IMR-90 (cell line): ENCODE results near the gene GADL1. TPM values are rescaled to one million over a fixed set of nuclear protein-coding genes. Genes with fewer than 3 reads are reported as not detected.

Experiments
- ATAC-seq: fragments of 200-7000 bp; cut with Tn5 transposase; 2 replicates; pipeline ENCODE4 v1.9.1; 2020; ENCODE audit warnings: low read depth, mild to moderate bottlenecking, moderate library complexity
- Bru-seq: library from RNA; stranded (reverse); fragments of 400-500 nt; gene quantifications from one replicate; lab custom pipeline; 2021; lab: Mats Ljungman, UMichigan
- BruChase-seq, 2 experiments: library from RNA; stranded (reverse); fragments of 400-500 nt; gene quantifications; one replicate each; lab custom pipeline; 2021; lab: Mats Ljungman, UMichigan
- BruUV-seq: library from RNA; stranded (reverse); fragments of 400-500 nt; replicated peaks from 2 replicates; lab custom pipeline; 2021; lab: Mats Ljungman, UMichigan
- CTCF ChIA-PET: fragments of 300-600 bp; formaldehyde crosslinking; extraction: SDS; loops from one replicate; lab custom pipeline; 2021; ENCODE audit warnings: antibody characterized with exemption; lab: Yijun Ruan, JAX
- POLR2A ChIA-PET: fragments of 300-600 bp; sonication (Branson Sonifier 250); formaldehyde crosslinking; loops from one replicate; lab custom pipeline; 2022; ENCODE audit warnings: antibody characterized with exemption; ENCODE audit not compliant: unreplicated experiment; lab: Charles Lee
- DNase-seq: peaks from one replicate; pipeline ENCODE4 v3.0.0; 2013
- H2AFZ ChIP-seq: replicated peaks from 2 replicates; pipeline ENCODE3; 2013; ENCODE audit warnings: low read length, mild to moderate bottlenecking; ENCODE audit not compliant: poor library complexity
- H2AK5ac ChIP-seq: 2 replicates; pipeline ENCODE4 v1.6.1; 2013; ENCODE audit warnings: low read depth, low read length, inconsistent platforms
- H2AK9ac ChIP-seq: replicated peaks from 2 replicates; pipeline ENCODE3; 2013; ENCODE audit warnings: mild to moderate bottlenecking, low read depth, low read length, moderate library complexity; ENCODE audit not compliant: poor library complexity
- H2BK120ac ChIP-seq: 2 replicates; pipeline ENCODE4 v1.6.1; 2013; ENCODE audit warnings: low read depth, low read length, inconsistent platforms
- H2BK15ac ChIP-seq: 3 replicates; pipeline ENCODE4 v1.6.1; 2013; ENCODE audit warnings: low read depth, low read length, inconsistent platforms
- H2BK20ac ChIP-seq: 2 replicates; pipeline ENCODE4 v1.6.1; 2013; ENCODE audit warnings: low read depth, mild to moderate bottlenecking, inconsistent platforms, low read length, moderate library complexity
- H2BK5ac ChIP-seq: 2 replicates; pipeline ENCODE4 v1.6.1; 2013; ENCODE audit warnings: mild to moderate bottlenecking, low read depth, low read length, inconsistent platforms; ENCODE audit not compliant: poor library complexity, severe bottlenecking
- H3K14ac ChIP-seq: replicated peaks from 2 replicates; pipeline ENCODE4 v1.6.1; 2013; ENCODE audit warnings: low read depth, low read length, inconsistent platforms
- H3K18ac ChIP-seq: 2 replicates; pipeline ENCODE4 v1.6.1; 2013; ENCODE audit warnings: low read depth, low read length, control low read depth
- H3K23ac ChIP-seq: 2 replicates; pipeline ENCODE4 v1.6.1; 2013; ENCODE audit warnings: low read depth, low read length, inconsistent platforms
- H3K27ac ChIP-seq: 2 replicates; pipeline ENCODE4 v1.5.1; 2013; ENCODE audit warnings: mild to moderate bottlenecking, control low read depth, low read length; ENCODE audit not compliant: insufficient read depth
- H3K27me3 ChIP-seq: 2 replicates; pipeline ENCODE4 v1.6.1; 2013; ENCODE audit warnings: low read length; ENCODE audit not compliant: control insufficient read depth, insufficient read depth
- H3K36me3 ChIP-seq: 2 replicates; pipeline ENCODE4 v1.6.1; 2013; ENCODE audit warnings: low read length, mixed read lengths; ENCODE audit not compliant: control insufficient read depth, insufficient read depth
- H3K4ac ChIP-seq: 2 replicates; pipeline ENCODE4 v1.6.1; 2013; ENCODE audit warnings: low read depth, low read length, inconsistent platforms
- H3K4me1 ChIP-seq: 2 replicates; pipeline ENCODE4 v1.6.1; 2013; ENCODE audit warnings: low read length, mixed read lengths; ENCODE audit not compliant: control insufficient read depth, insufficient read depth
- H3K4me2 ChIP-seq: 2 replicates; pipeline ENCODE4 v1.6.1; 2013; ENCODE audit warnings: low read depth, mild to moderate bottlenecking, control low read depth, low read length, moderate library complexity
- H3K4me3 ChIP-seq: 2 replicates; pipeline ENCODE4 v1.5.1; 2013; ENCODE audit warnings: low read depth, mild to moderate bottlenecking, control low read depth, low read length, moderate library complexity; ENCODE audit not compliant: insufficient read depth
- H3K56ac ChIP-seq: 2 replicates; pipeline ENCODE4 v1.6.1; 2013; ENCODE audit warnings: low read length, inconsistent platforms; ENCODE audit not compliant: insufficient read depth; ENCODE audit errors: extremely low read depth
- H3K79me1 ChIP-seq, 2 experiments: 2 replicates each; pipeline ENCODE4 v1.6.1; 2013; ENCODE audit warnings: low read length in 2 of 2, inconsistent platforms in 1 of 2, low read depth in 1 of 2
- H3K9ac ChIP-seq: 2 replicates; pipeline ENCODE4 v1.6.1; 2013; ENCODE audit warnings: low read depth, low read length, control low read depth
- H3K9me1 ChIP-seq: 2 replicates; pipeline ENCODE4 v1.6.1; 2013; ENCODE audit warnings: low read length, inconsistent platforms; ENCODE audit not compliant: insufficient read depth
- H3K9me3 ChIP-seq: 2 replicates; pipeline ENCODE4 v1.6.1; 2013; ENCODE audit warnings: low read length; ENCODE audit not compliant: control insufficient read depth, insufficient read depth
- H4K20me1 ChIP-seq: 2 replicates; pipeline ENCODE4 v1.6.1; 2013; ENCODE audit warnings: low read length, inconsistent platforms; ENCODE audit not compliant: insufficient read depth
- H4K5ac ChIP-seq: 2 replicates; pipeline ENCODE4 v1.6.1; 2013; ENCODE audit warnings: mild to moderate bottlenecking, low read depth, low read length, control low read depth
- H4K8ac ChIP-seq, 2 experiments: 2 replicates each; pipeline ENCODE4 v1.6.1; 2013; ENCODE audit warnings: low read depth in 2 of 2, low read length in 2 of 2, control low read depth in 1 of 2, inconsistent platforms in 1 of 2
- H4K91ac ChIP-seq: 2 replicates; pipeline ENCODE4 v1.6.1; 2013; ENCODE audit warnings: low read depth, low read length, inconsistent platforms; ENCODE audit not compliant: insufficient read depth
- BHLHE40 ChIP-seq: fragments of 150-350 bp; IDR thresholded peaks from 2 replicates; pipeline ENCODE4 v1.6.1; 2016; ENCODE audit warnings: mild to moderate bottlenecking, low read depth, low read length
- MAFK ChIP-seq: IDR thresholded peaks from 2 replicates; pipeline ENCODE4 v1.6.1; 2012; ENCODE audit warnings: low read depth, low read length, improper control_type of control experiment
- MXI1 ChIP-seq: IDR thresholded peaks from 2 replicates; pipeline ENCODE4 v1.6.1; 2012; ENCODE audit warnings: low read depth, mild to moderate bottlenecking, low read length, moderate library complexity, borderline replicate concordance
- NFE2L2 ChIP-seq: fragments of 150-350 bp; IDR thresholded peaks from 2 replicates; pipeline ENCODE4 v1.6.1; 2016; ENCODE audit warnings: low read depth, mild to moderate bottlenecking, low read length
- WGBS, 2 experiments: methylation state at CpG; one replicate each; pipeline versions ENCODE4 v1.1.5 to v1.1.7; 2013; ENCODE audit warnings: missing lambda C conversion rate in 2 of 2; ENCODE audit not compliant: insufficient read length in 1 of 2; ENCODE audit errors: extremely low coverage in 2 of 2; 5-methylcytosine and 5-hydroxymethylcytosine counted together
- dilution Hi-C: fragments of 300-500 bp; cut with HindIII; formaldehyde crosslinking; loops from one replicate; pipeline ENCODE4 v1.14.3; 2018; ENCODE audit warnings: low sequenced_read_pairs; ENCODE audit not compliant: unreplicated experiment
- in situ Hi-C: fragments of 300-500 bp; cut with MboI; formaldehyde crosslinking; loops from 3 replicates; pipeline ENCODE4 v1.14.3; 2019; ENCODE audit warnings: low sequenced_read_pairs, inconsistent platforms, mixed read lengths
- intact Hi-C: fragments of 100-400 bp; cut with micrococcal nuclease; formaldehyde crosslinking; loops from 2 replicates; pipeline ENCODE4 v1.10.0; 2022
- long read RNA-seq: library from polyadenylated mRNA; unstranded; transcript quantifications from one replicate; pipeline ENCODE4 v2.0.0, GENCODE V29; 2021; ENCODE audit not compliant: unreplicated experiment
- polyA plus RNA-seq, 3 experiments: library from polyadenylated mRNA; depleted of rRNA; stranded (reverse); fragments of >200 nt; gene quantifications; 2 replicates each; pipeline ENCODE4 v1.2.3, GENCODE V29; 2012; ENCODE audit warnings: low replicate concordance in 1 of 3
- total RNA-seq: library from RNA; depleted of rRNA; stranded (reverse); fragments of >200 nt; gene quantifications from 2 replicates; pipeline ENCODE4 v1.2.3, GENCODE V29; 2012; rRNA removed
- TF ChIP-seq, protein P1 (sequence below): conservative IDR thresholded peaks from 2 replicates; pipeline ENCODE4 v1.5.1; 2012; ENCODE audit warnings: mild to moderate bottlenecking, low read depth, low read length, improper control_type of control experiment

GADL1 gene, protein sequence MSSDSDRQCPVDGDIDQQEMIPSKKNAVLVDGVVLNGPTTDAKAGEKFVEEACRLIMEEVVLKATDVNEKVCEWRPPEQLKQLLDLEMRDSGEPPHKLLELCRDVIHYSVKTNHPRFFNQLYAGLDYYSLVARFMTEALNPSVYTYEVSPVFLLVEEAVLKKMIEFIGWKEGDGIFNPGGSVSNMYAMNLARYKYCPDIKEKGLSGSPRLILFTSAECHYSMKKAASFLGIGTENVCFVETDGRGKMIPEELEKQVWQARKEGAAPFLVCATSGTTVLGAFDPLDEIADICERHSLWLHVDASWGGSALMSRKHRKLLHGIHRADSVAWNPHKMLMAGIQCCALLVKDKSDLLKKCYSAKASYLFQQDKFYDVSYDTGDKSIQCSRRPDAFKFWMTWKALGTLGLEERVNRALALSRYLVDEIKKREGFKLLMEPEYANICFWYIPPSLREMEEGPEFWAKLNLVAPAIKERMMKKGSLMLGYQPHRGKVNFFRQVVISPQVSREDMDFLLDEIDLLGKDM
- total RNA-seq (not detected in 2 replicates), polyA plus RNA-seq (2012; rRNA removed) (not detected in 2 replicates), Bru-seq, nascent RNA (percentile 1 among the genes with signal in this experiment), BruChase-seq, experiment 1, labeled RNA remaining after a 6-hour chase (percentile 2 among the genes with signal in this experiment), BruChase-seq, experiment 2, labeled RNA remaining after a 2-hour chase (not detected)
- polyA plus RNA-seq (2012; cell fraction: cytosol; rRNA removed) = not detected in 2 replicates
- polyA plus RNA-seq (2012; cell fraction: nucleus; rRNA removed; ENCODE audit: low replicate concordance) = not detected in 2 replicates
- long read RNA-seq = 0 reads

DNA sequence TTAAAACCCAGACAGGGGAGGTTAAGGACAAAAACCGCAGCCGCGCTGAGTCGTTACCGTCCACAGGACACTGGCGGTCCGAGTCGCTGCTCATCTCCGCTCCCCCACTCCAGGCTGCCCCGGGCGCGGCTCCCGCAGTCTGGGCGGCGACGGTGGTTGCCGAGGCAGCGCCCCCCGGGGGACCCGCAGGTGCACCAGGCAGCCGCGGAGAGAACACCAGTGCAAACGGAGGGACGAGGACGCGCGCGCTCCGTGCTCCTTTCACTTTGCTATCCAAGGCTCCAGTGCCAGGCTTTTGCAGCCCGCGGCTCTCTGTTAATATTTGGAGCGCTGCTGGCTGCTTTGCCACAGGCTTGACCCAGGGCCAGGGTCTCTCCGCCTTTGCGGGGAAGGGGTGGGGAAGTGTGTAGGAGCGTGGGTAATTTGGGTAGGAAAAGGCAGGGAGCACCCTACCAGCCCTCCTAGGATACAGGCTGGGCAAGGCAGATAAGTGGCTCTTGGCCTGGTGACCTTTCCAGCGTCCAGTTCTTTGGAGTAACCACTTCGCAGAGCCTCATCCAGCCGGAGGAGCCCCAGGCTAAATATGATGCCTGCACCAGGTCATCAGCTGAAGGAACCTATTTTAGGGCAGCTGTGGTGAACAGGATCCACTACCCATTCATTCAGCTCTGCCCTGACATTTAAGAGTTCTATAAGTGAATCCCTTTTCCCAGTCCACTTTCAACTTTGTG is at the start of gene GADL1:
Gene GADL1, minus strand, starts transcription at position 141 of the 731 bp plus-strand sequence. Its CDS starts 47 bp downstream, at position 94.
- H2BK15ac ChIP-seq = no peak within 1 kb of the TSS
- no peaks in the 10 kb centered on the region for H3K79me1 ChIP-seq
- ATAC-seq = peak; percentile 76
- no peaks in the 10 kb centered on the region for H4K20me1 ChIP-seq
- dilution Hi-C loops (no loop called here), intact Hi-C loops (no loop called here), in situ Hi-C loops (no loop called here)
- H2BK5ac ChIP-seq = no peak within 1 kb of the TSS
- peak within 1 kb of the TSS; percentile 49 for H3K4me3 ChIP-seq
- no peak within 1 kb of the TSS for H4K91ac ChIP-seq
- H3K27me3 ChIP-seq = peaks cover 18% of the 10 kb centered on the region
- H3K4ac ChIP-seq = no peak within 1 kb of the TSS
- no peak within 1 kb of the TSS for H2AK9ac ChIP-seq
- H2AK5ac ChIP-seq = no peak within 1 kb of the TSS
- no peak within 1 kb of the TSS for H2BK20ac ChIP-seq
- H3K56ac ChIP-seq = no peak within 1 kb of the TSS
- TF ChIP-seq MAFK (no peak), NFE2L2 (no peak), MXI1 (no peak), BHLHE40 (no peak)
- TF ChIP-seq, protein P1, sequence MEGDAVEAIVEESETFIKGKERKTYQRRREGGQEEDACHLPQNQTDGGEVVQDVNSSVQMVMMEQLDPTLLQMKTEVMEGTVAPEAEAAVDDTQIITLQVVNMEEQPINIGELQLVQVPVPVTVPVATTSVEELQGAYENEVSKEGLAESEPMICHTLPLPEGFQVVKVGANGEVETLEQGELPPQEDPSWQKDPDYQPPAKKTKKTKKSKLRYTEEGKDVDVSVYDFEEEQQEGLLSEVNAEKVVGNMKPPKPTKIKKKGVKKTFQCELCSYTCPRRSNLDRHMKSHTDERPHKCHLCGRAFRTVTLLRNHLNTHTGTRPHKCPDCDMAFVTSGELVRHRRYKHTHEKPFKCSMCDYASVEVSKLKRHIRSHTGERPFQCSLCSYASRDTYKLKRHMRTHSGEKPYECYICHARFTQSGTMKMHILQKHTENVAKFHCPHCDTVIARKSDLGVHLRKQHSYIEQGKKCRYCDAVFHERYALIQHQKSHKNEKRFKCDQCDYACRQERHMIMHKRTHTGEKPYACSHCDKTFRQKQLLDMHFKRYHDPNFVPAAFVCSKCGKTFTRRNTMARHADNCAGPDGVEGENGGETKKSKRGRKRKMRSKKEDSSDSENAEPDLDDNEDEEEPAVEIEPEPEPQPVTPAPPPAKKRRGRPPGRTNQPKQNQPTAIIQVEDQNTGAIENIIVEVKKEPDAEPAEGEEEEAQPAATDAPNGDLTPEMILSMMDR = no peak
- DNase-seq = peak; percentile 8
- no peak within 1 kb of the TSS for H3K23ac ChIP-seq
- H4K8ac ChIP-seq = no peak within 1 kb of the TSS
- no peak within 1 kb of the TSS for H4K5ac ChIP-seq
- H3K9ac ChIP-seq = no peak within 1 kb of the TSS
- peak within 1 kb of the TSS; percentile 83 for H3K4me2 ChIP-seq
- no peak within 1 kb of the TSS for H2BK120ac ChIP-seq
- H3K27ac ChIP-seq = no peak within 1 kb of the TSS
- H3K9me3 ChIP-seq = no peaks in the 10 kb centered on the region
- no TSS peak for BruUV-seq
- no peak within 1 kb of the TSS for H3K18ac ChIP-seq
- H3K9me1 ChIP-seq = no peaks in the 10 kb centered on the region
- no peaks in the 10 kb centered on the region for H3K4me1 ChIP-seq
- H2AFZ ChIP-seq = peak within 1 kb of the TSS; percentile 76
- WGBS, 2 experiments = 10% methylated on average over 9 of the region's 38 CpGs; no CpG with 5 or more reads in 1 of the 2 experiments
- ChIA-PET CTCF (no interaction called here), POLR2A (no interaction called here)
- H3K14ac ChIP-seq = no peak within 1 kb of the TSS
- H3K36me3 ChIP-seq = no peaks in the 10 kb centered on the region
